Peyer's patch (tissue), 4 donors: ENCODE data around the gene TTLL10. TPM values are rescaled to one million over a fixed set of nuclear protein-coding genes. Genes with fewer than 3 reads are reported as not detected.

Experiments
- DNase-seq, 3 donors: peaks; one replicate each; pipeline ENCODE4 v3.0.0-alpha.2; 2017 to 2019
- H3K27ac ChIP-seq, 4 donors: fragments of 200-600 bp; sonication (generic); one replicate each; pipeline ENCODE4 v1.5.1; 2016 to 2019
- H3K27me3 ChIP-seq, 2 donors: fragments of 200-600 bp; sonication (generic); one replicate each; pipeline ENCODE4 v1.5.1; 2019
- H3K36me3 ChIP-seq, 3 donors: fragments of 200-600 bp; sonication (generic); one replicate each; pipeline ENCODE4 v1.5.1; 2016 to 2019
- H3K4me1 ChIP-seq, 4 donors: fragments of 200-600 bp; sonication (generic); one replicate each; pipeline ENCODE4 v1.5.1; 2016 to 2019
- H3K4me3 ChIP-seq, 4 donors: fragments of 200-600 bp; sonication (generic); 1 replicate in 3 of 4; 2 replicates in 1 of 4; pipeline ENCODE4 v1.5.1; 2016 to 2019; ENCODE audit warnings: mild to moderate bottlenecking in 1 of 4
- H3K9me3 ChIP-seq, 4 donors: fragments of 200-600 bp; sonication (generic); one replicate each; pipeline ENCODE4 v1.5.1; 2016 to 2019; ENCODE audit warnings: mild to moderate bottlenecking in 1 of 4
- POLR2A ChIP-seq, 2 donors: fragments of 450-650 bp; IDR thresholded peaks; one replicate each; pipeline ENCODE4 v1.5.1; 2017; ENCODE audit warnings: antibody characterized with exemption in 2 of 2, mild to moderate bottlenecking in 2 of 2, moderate library complexity in 2 of 2
- total RNA-seq, 4 donors: library from RNA; depleted of rRNA; stranded (reverse); fragments of >200 nt; gene quantifications; one replicate each; pipeline ENCODE4 v1.1.0, GENCODE V29; 2016
- TF ChIP-seq, protein P1 (sequence below), 6 experiments: fragments of 450-650 bp in 4 of 6; fragments of 200-600 bp in 2 of 6; sonication (generic) in 1 of 6; IDR thresholded peaks; one replicate each; pipeline ENCODE4 v1.5.1; 2017 to 2019; ENCODE audit warnings: antibody characterized with exemption in 6 of 6, mild to moderate bottlenecking in 3 of 6, moderate library complexity in 1 of 6

Gene TTLL10
- total RNA-seq, 4 donors from 2014 or later: 1.6 to 3.6 (median 1.8) TPM; not detected in 1

DNA sequence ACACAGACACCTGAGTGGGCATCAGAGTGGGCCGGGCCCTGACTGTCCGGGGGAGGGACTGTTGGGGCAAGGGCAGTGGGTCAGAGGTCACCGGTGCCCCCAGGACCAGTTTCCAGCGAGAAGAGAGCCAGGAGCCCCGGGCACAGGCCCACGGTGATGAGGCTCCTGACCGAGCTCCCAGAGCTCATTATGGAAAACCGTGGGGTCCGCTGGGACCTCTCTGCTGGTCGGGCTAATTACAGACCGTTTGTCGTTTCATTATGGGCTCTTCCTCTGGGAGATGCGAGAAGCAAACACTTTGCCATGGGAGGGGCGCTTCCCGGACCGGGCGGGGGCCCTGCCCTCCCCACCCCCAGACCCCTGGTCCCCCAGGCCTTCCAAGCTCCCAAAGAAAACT is 12.0 kb upstream of the TTLL10 start:
- TF ChIP-seq, protein P1, sequence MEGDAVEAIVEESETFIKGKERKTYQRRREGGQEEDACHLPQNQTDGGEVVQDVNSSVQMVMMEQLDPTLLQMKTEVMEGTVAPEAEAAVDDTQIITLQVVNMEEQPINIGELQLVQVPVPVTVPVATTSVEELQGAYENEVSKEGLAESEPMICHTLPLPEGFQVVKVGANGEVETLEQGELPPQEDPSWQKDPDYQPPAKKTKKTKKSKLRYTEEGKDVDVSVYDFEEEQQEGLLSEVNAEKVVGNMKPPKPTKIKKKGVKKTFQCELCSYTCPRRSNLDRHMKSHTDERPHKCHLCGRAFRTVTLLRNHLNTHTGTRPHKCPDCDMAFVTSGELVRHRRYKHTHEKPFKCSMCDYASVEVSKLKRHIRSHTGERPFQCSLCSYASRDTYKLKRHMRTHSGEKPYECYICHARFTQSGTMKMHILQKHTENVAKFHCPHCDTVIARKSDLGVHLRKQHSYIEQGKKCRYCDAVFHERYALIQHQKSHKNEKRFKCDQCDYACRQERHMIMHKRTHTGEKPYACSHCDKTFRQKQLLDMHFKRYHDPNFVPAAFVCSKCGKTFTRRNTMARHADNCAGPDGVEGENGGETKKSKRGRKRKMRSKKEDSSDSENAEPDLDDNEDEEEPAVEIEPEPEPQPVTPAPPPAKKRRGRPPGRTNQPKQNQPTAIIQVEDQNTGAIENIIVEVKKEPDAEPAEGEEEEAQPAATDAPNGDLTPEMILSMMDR (IDR thresholded peaks at IDR 0.05): no peak
- no peak for TF ChIP-seq POLR2A (IDR thresholded peaks at IDR 0.05)
- peaks cover 0 to 55% (median 9%) of the 10 kb centered on the region in 4 donors for H3K4me1 ChIP-seq
- H3K27ac ChIP-seq: peak overlapping the region in 3 of 4 donors; percentile 81 to 96 (median 94)
- H3K36me3 ChIP-seq: no peaks in the 10 kb centered on the region
- no peaks in the 10 kb centered on the region for H3K9me3 ChIP-seq
- H3K27me3 ChIP-seq: no peaks in the 10 kb centered on the region
- no peak for DNase-seq
- H3K4me3 ChIP-seq: peak overlapping the region in 1 of 4 donors; percentile 71

DNA sequence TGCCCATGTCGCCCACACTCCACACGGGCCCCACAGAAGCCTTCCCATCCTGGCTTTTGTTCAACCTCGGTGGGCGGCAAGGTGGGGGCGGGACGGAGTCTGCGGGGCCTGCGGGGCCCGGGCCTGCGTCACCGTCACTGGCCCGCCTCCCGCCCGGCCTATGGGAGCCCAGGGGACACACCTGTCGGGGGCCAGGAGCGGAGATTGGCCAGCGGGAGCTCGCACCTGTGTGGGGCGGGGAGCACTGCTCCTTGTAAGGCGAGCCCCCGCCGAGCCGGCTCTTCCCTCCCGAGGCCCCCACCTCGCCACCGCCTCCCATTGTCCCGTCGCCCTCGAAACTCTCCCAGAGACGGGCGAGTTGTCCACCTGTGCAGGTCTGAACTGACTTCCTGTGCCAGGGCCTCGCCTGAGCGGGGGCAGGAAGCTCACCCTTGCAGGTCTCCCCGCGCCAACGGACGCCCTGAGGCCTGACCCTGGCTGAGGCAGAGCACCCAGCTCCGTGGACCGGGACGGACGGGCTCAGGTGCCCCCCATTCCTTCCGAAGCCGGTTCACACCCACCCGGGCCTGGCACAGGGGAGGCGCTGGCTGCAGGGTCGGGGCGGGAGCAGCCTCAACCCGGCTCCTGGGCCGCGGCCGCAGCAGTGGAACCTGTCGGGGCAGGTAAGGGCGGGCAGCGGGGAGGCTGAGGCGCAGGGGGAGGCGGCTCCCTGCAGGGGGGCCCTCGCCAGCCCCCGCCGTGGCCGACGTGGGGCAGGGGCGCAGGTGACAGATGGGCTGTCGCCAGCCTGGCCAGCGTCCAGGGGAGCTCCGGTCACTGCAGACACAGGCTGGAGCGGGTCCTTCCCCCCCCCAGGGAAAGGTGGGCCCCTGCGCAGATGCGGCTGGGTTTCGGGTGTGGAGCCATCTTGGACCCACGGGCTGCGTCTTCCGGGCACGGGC is 10.8 kb upstream of the TTLL10 start:
- Histone ChIP-seq H3K36me3 (no peaks in the 10 kb centered on the region), H3K27ac (peak overlapping the region in 3 of 4 donors; percentile 81 to 96 (median 94)), H3K27me3 (no peaks in the 10 kb centered on the region), H3K4me1 (peaks cover 0 to 63% (median 9%) of the 10 kb centered on the region in 4 donors), H3K9me3 (no peaks in the 10 kb centered on the region), H3K4me3 (peak overlapping the region in 3 of 4 donors; percentile 35 to 73 (median 71))
- TF ChIP-seq POLR2A (IDR thresholded peaks at IDR 0.05): peak; percentile 91 to 94
- TF ChIP-seq, protein P1 (IDR thresholded peaks at IDR 0.05): no peak
- DNase-seq: peak in 2 of 3 donors; percentile 88 to 94

DNA sequence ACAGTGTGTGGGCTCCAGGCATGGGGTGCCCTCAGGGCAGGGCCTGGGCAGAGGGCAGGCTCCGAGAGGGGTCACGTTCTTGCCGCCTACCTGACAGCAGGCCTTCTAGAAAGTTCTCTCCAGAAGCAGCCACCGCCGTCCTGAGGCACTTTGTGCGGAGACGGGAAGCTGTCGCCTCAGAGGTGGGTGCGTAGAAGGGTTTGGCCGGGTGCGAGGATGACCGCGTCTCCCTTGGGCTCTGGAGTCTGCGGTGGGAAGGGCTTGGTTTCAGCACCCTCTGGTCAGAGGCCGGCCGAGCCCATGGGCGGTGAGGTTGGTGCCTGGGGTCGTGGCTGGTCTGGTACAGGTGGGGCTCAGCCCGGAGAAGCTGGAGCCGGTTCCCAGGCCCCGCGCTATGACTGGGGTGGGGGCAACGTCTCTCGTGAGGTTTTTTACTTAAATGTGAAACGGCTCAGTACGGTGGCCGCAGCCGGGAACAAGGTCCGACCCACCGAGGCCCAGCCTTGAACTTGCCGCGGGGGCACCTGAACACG is 10.1 kb upstream of the TTLL10 start:
- peak; percentile 17 to 19 for TF ChIP-seq POLR2A (IDR thresholded peaks at IDR 0.05)
- TF ChIP-seq, protein P1 (IDR thresholded peaks at IDR 0.05): no peak
- H3K36me3 ChIP-seq: peaks cover 0 to 3% (median 0%) of the 10 kb centered on the region in 3 donors
- peak overlapping the region in 3 of 4 donors; percentile 81 to 96 (median 94) for H3K27ac ChIP-seq
- H3K4me3 ChIP-seq: peak overlapping the region in 3 of 4 donors; percentile 35 to 73 (median 71)
- H3K9me3 ChIP-seq: no peaks in the 10 kb centered on the region
- peaks cover 0 to 62% (median 3%) of the 10 kb centered on the region in 4 donors for H3K4me1 ChIP-seq
- H3K27me3 ChIP-seq: no peaks in the 10 kb centered on the region
- DNase-seq: peak in 1 of 3 donors; percentile 71

DNA sequence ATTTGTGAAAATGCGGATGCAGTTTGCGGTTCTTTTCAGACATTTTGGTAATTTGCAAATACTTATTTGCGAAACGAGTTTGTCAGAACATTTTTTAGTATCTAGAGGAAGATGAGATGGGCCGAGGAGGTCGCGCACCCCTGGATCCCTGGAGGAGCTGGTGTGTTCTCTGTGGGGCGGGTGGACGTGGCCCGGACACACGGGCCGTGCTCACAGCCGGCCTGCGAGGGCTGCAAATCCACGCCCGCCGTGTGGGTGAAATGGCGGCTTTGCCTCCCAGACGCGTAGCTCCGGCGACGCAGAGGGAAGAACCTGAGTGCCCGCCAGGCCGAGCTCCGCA is 9.3 kb upstream of the TTLL10 start:
- no peak for DNase-seq
- Histone ChIP-seq H3K27me3 (no peaks in the 10 kb centered on the region), H3K4me3 (peak overlapping the region in 3 of 4 donors; percentile 35 to 73 (median 71)), H3K4me1 (peaks cover 0 to 55% (median 0%) of the 10 kb centered on the region in 4 donors), H3K9me3 (no peaks in the 10 kb centered on the region), H3K27ac (peak overlapping the region in 3 of 4 donors; percentile 81 to 96 (median 94)), H3K36me3 (peaks cover 0 to 3% (median 0%) of the 10 kb centered on the region in 3 donors)
- no peak for TF ChIP-seq POLR2A (IDR thresholded peaks at IDR 0.05)
- TF ChIP-seq, protein P1 (IDR thresholded peaks at IDR 0.05): no peak

DNA sequence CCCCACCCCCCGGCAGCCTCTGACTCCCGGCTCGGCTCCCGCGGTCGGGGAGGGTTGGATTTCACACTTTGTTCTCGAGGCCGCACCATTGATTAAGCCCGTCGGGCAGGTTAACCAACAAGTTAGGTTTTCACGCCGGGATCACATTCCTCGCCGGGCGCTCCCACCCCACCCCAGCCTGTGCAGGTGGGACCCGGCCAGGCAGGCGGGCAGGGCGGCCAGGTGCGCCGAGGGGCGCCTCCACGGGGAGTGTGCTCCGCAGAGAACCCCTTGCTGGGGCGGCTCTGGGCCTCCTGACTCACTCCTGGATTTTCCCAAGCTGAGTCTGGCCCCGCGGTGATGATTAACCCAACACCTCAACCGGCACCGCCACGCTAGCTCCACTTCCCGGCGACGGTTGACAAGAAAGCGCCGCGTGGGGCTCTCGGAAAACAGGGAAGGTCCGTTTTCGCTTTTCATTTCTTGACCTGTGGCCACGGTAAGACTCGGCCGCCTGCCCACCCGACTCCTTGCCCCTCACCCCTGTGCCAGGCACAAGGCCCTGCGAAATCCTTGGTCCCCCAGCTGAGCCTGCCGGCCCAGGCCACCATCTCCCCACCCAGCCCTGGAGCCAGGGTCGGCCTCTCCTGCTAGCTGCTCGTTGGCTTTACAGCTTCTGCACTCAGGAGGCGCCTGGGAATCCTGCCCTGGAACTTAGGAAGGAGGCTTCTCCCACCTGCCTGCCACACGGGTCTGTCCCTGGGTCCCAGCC is 8.8 kb upstream of the TTLL10 start:
- H3K4me1 ChIP-seq: peaks cover 0 to 49% (median 0%) of the 10 kb centered on the region in 4 donors
- H3K27me3 ChIP-seq: no peaks in the 10 kb centered on the region
- H3K36me3 ChIP-seq: peaks cover 0 to 3% (median 0%) of the 10 kb centered on the region in 3 donors
- H3K9me3 ChIP-seq: no peaks in the 10 kb centered on the region
- peak in 2 of 3 donors; percentile 83 to 84 for DNase-seq
- peak; percentile 57 to 71 for TF ChIP-seq POLR2A (IDR thresholded peaks at IDR 0.05)
- TF ChIP-seq, protein P1 (IDR thresholded peaks at IDR 0.05): no peak
- peak overlapping the region in 3 of 4 donors; percentile 35 to 73 (median 71) for H3K4me3 ChIP-seq
- H3K27ac ChIP-seq: peak overlapping the region in 3 of 4 donors; percentile 81 to 96 (median 94)
